Measurements from ENCODE around the gene ARMC3. TPM values are rescaled to one million over a fixed set of nuclear protein-coding genes. Genes with fewer than 3 reads are reported as not detected.

ARMC3 gene
- total RNA-seq, 6 donors from 2014 or later: 0.57 to 56.6 (median 6.4) TPM

- 77 to 88% methylated on average over 3 of the region's 3 CpGs for WGBS, 2 donors
- Histone ChIP-seq H3K4me3 (no peak overlapping the region), H3K27ac (no peak overlapping the region), H3K9me3 (no peaks in the 10 kb centered on the region), H3K27me3 (no peaks in the 10 kb centered on the region), H3K4me1 (peaks cover 0 to 8% (median 3%) of the 10 kb centered on the region in 4 donors), H3K36me3 (no peaks in the 10 kb centered on the region)
- no peak for ATAC-seq (ENCODE audit: low FRiP score in 2 of 2)
- DNase-seq: no peak
- no peak for TF ChIP-seq POLR2AphosphoS5 (IDR thresholded peaks at IDR 0.05)
- no peak for TF ChIP-seq CTCF (IDR thresholded peaks at IDR 0.05)
- no peak for TF ChIP-seq EP300 (IDR thresholded peaks at IDR 0.05)
- TF ChIP-seq POLR2A (IDR thresholded peaks at IDR 0.05): no peak
Observed at GRCh38 chr10:23073527-23073926, 145.7 kb downstream of the ARMC3 start.

DNA sequence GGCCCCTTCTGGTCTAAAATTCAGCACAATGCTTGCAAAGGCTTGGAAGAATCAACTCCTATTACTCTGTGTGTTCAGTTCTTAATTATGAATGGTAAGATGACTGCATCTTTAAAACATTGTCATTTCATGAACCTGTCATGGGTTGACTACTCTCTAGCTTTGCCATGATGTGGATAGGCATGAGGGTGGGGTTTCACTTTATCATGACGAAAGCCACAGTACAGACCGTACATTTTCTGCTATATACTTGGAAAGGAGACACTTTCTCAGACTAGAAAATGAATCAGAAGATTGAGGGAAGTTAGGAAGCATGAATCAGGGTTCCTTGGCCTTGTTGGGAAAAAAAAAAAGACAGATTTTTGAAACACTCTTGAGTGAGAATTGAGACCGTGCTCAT is 147.8 kb downstream of the ARMC3 start:
- TF ChIP-seq EP300 (IDR thresholded peaks at IDR 0.05): no peak
- no peak for TF ChIP-seq POLR2AphosphoS5 (IDR thresholded peaks at IDR 0.05)
- TF ChIP-seq CTCF (IDR thresholded peaks at IDR 0.05): no peak
- no peak for TF ChIP-seq POLR2A (IDR thresholded peaks at IDR 0.05)
- Histone ChIP-seq H3K27ac (no peak overlapping the region), H3K4me1 (peaks cover 0 to 7% (median 3%) of the 10 kb centered on the region in 4 donors), H3K4me3 (no peak overlapping the region), H3K27me3 (no peaks in the 10 kb centered on the region), H3K9me3 (no peaks in the 10 kb centered on the region), H3K36me3 (no peaks in the 10 kb centered on the region)
- ATAC-seq (ENCODE audit: low FRiP score in 2 of 2): no peak
- no peak for DNase-seq
- WGBS, 2 donors: 80 to 91% methylated on average over 3 of the region's 3 CpGs

DNA sequence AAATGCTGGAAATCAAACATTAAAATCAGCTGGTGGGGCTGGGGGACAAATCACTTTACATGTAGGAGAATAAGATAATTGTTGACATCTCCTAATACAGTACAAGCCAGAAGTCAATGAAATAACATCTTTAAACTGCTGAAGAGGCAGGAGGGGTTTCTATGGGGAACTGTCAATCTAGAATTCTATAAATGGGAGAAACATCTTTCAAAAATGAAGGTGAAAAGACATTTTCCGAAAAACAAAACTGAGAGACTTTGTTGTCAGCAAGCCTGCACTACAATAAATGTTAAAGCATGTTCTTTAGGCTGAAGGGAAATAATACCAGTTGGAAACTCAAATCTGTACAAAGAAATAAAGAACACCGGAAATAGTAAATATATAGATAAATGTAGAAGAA is 150.3 kb downstream of the ARMC3 start:
- no peak for TF ChIP-seq POLR2AphosphoS5 (IDR thresholded peaks at IDR 0.05)
- no peak for TF ChIP-seq EP300 (IDR thresholded peaks at IDR 0.05)
- no peak for TF ChIP-seq POLR2A (IDR thresholded peaks at IDR 0.05)
- no peak for TF ChIP-seq CTCF (IDR thresholded peaks at IDR 0.05)
- 90 to 91% methylated on average over 2 of the region's 2 CpGs for WGBS, 2 donors

DNA sequence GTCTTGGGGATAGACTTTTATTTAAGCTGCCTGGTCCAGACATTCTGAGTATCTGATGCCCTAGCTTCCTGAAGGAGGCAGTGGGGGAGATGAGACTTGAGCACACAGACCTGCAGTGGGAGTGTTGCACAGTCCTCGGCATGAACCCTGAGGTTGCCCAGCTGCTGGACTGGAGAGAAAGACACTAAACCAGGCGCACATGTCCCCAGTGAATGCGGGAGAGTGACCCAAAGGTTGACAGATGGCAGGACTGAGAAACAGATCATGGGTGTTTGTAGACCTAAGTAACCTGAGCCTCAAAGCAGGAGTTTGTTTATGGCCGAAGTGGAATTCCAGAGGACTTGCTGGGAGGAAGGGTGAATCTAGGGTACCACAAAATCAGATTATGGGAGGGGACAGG is 151.8 kb downstream of the ARMC3 start:
- DNase-seq: no peak
- ATAC-seq (ENCODE audit: low FRiP score in 2 of 2): no peak
- TF ChIP-seq POLR2A (IDR thresholded peaks at IDR 0.05): no peak
- TF ChIP-seq CTCF (IDR thresholded peaks at IDR 0.05): no peak
- TF ChIP-seq EP300 (IDR thresholded peaks at IDR 0.05): no peak
- TF ChIP-seq POLR2AphosphoS5 (IDR thresholded peaks at IDR 0.05): no peak
- Histone ChIP-seq H3K4me1 (no peaks in the 10 kb centered on the region), H3K27me3 (no peaks in the 10 kb centered on the region), H3K36me3 (no peaks in the 10 kb centered on the region), H3K27ac (no peak overlapping the region), H3K9me3 (no peaks in the 10 kb centered on the region), H3K4me3 (no peak overlapping the region)
- WGBS, 2 donors: 29 to 51% methylated on average over 4 of the region's 4 CpGs

More for the DNA sequence above, 150.3 kb downstream of the ARMC3 start:
- Histone ChIP-seq H3K4me1 (no peaks in the 10 kb centered on the region), H3K36me3 (no peaks in the 10 kb centered on the region), H3K27me3 (no peaks in the 10 kb centered on the region), H3K9me3 (no peaks in the 10 kb centered on the region), H3K4me3 (no peak overlapping the region), H3K27ac (no peak overlapping the region)
- no peak for DNase-seq
- ATAC-seq (ENCODE audit: low FRiP score in 2 of 2): no peak

DNA sequence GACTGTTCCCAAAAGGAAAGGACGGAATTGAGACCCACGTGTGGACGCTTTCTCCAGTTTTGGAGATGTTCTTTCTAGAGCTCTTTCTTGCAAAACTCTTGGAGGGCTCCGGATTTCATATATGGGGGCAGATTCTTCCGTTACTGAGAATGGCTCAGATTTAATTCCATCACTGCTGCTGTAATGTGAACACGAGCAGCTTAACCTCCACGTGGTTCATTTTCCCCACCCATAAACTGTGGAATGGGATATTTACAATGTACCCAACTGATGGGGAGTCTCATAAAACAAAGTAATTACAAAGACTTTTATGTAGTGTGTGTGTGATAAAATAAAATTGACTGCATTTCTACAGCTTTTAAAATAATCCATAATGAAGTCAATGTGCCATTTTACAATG is 152.4 kb downstream of the ARMC3 start:
- Histone ChIP-seq H3K36me3 (no peaks in the 10 kb centered on the region), H3K27ac (no peak overlapping the region), H3K27me3 (no peaks in the 10 kb centered on the region), H3K9me3 (no peaks in the 10 kb centered on the region), H3K4me3 (no peak overlapping the region), H3K4me1 (no peaks in the 10 kb centered on the region)
- WGBS, 2 donors: 65 to 68% methylated on average over 7 of the region's 7 CpGs
- ATAC-seq (ENCODE audit: low FRiP score in 2 of 2): no peak
- no peak for DNase-seq
- TF ChIP-seq POLR2AphosphoS5 (IDR thresholded peaks at IDR 0.05) (no peak), POLR2A (IDR thresholded peaks at IDR 0.05) (no peak), EP300 (IDR thresholded peaks at IDR 0.05) (no peak), CTCF (IDR thresholded peaks at IDR 0.05) (no peak)
